HG03342 (cell line): ENCODE measurements around the gene SPATA2.

Experiments used
- ATAC-seq: cut with Tn5 transposase; IDR thresholded peaks from one replicate; pipeline ENCODE4 v1.9.1; 2021; ENCODE audit warnings: mild to moderate bottlenecking, moderate library complexity; ENCODE audit not compliant: unreplicated experiment

The SPATA2 gene

GRCh38 chr20:49887251-49888211 lies 27.8 kb downstream of the SPATA2 start:
- ATAC-seq: no peak

- no peak for ATAC-seq
These were observed 28.6 kb downstream of the SPATA2 start for GRCh38 chr20:49886571-49887213.

- ATAC-seq: no peak
These were observed 29.6 kb downstream of the SPATA2 start for GRCh38 chr20:49885558-49886332.

- ATAC-seq: no peak
These were observed 32.0 kb downstream of the SPATA2 start for GRCh38 chr20:49883246-49883802.

GRCh38 chr20:49882171-49882970 lies 33.0 kb downstream of the SPATA2 start:
- no peak for ATAC-seq

- no peak for ATAC-seq
These were observed 34.4 kb downstream of the SPATA2 start for GRCh38 chr20:49880724-49881445.

GRCh38 chr20:49880177-49880576 lies 35.2 kb downstream of the SPATA2 start:
- no peak for ATAC-seq

- no peak for ATAC-seq
These were observed 36.4 kb downstream of the SPATA2 start for GRCh38 chr20:49878977-49879376.

GRCh38 chr20:49877386-49877921 lies 37.9 kb downstream of the SPATA2 start:
- ATAC-seq: no peak

GRCh38 chr20:49874696-49875095 lies 40.6 kb downstream of the SPATA2 start:
- no peak for ATAC-seq

GRCh38 chr20:49872056-49872455 lies 43.3 kb downstream of the SPATA2 start:
- ATAC-seq: no peak

GRCh38 chr20:49871391-49871948 lies 43.9 kb downstream of the SPATA2 start:
- ATAC-seq: no peak

GRCh38 chr20:49870261-49870660 lies 45.1 kb downstream of the SPATA2 start:
- ATAC-seq: no peak

GRCh38 chr20:49868964-49869363 lies 46.4 kb downstream of the SPATA2 start:
- ATAC-seq: no peak

GRCh38 chr20:49868538-49868937 lies 46.8 kb downstream of the SPATA2 start:
- no peak for ATAC-seq

GRCh38 chr20:49867453-49868215 lies 47.7 kb downstream of the SPATA2 start:
- no peak for ATAC-seq

GRCh38 chr20:49866051-49866450 lies 49.3 kb downstream of the SPATA2 start:
- no peak for ATAC-seq

- ATAC-seq: no peak
These were observed 49.8 kb downstream of the SPATA2 start for GRCh38 chr20:49865559-49865958.
